ENCODE data around the gene CXCR2.

DNA sequence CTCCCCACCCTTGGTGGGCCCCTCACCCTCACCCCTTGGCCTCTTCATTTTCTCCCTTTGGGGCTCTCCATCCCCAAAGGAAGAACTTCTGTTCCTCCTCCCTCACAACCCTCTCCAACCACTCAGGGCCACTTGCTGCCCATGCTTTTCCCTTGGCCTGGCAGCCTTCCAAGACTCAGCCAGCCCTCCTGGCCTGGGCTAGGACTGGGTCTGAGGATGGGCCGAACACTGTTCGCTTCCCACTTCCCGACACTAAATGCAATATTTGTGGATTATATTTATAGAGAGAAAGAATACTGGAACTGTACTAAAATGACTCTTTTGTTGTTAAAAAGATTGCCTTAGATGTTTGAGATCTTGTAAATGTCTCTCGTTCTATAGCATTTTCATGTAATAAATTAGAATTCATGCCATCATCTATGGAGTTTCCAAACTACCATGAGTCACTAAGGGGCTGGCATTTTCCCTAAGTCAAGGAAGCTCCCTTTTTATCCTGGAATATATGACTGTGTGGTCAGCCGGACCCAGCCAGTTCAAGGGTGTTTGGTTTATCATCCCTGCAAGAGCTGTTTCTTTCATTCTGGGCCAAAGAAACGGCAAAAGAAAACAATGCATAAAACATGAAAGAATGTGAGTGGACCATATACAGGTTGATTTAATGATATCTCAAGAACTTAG, 3.8 kb downstream of the CXCR2 start:
- no peak for TF ChIP-seq EP300 (IDR thresholded peaks at IDR 0.05)
- no peak for TF ChIP-seq CTCF (IDR thresholded peaks at IDR 0.05)

Measured in suprapubic skin (tissue), 3 donors.